NCI-H1092 (cell line): Measurements from ENCODE around the gene MVP.
"Not testable (repeated sequence)": the region's sequence is repeated elsewhere in the genome, so short reads cannot be mapped to it uniquely, and the experiment has no call there.

ENCODE experiments used
- DNase-seq: peaks from one replicate; lab custom pipeline; 2025; lab: John Stamatoyannopoulos, UW

MVP gene

GRCh38 chr16:29843931-29844330 lies 23.7 kb downstream of the MVP start:
- DNase-seq, result no peak

GRCh38 chr16:29844575-29845331 lies 24.5 kb downstream of the MVP start:
- no peak for DNase-seq

- DNase-seq, result no peak
Observed at GRCh38 chr16:29845656-29846055, 25.4 kb downstream of the MVP start.

- DNase-seq, result peak; percentile 58
Observed at GRCh38 chr16:29848420-29849297, 28.4 kb downstream of the MVP start.

- no peak for DNase-seq
Observed at GRCh38 chr16:29849505-29849904, 29.2 kb downstream of the MVP start.

- no peak for DNase-seq
Observed at GRCh38 chr16:29850998-29851397, 30.7 kb downstream of the MVP start.

- DNase-seq, result no peak
Observed at GRCh38 chr16:29852654-29853053, 32.4 kb downstream of the MVP start.

- DNase-seq, result no peak
Observed at GRCh38 chr16:29854520-29855100, 34.3 kb downstream of the MVP start.

- DNase-seq, result no peak
Observed at GRCh38 chr16:29857133-29857760, 37.0 kb downstream of the MVP start.

GRCh38 chr16:29858149-29858849 lies 38.0 kb downstream of the MVP start:
- DNase-seq, result no peak

- DNase-seq, result no peak
Observed at GRCh38 chr16:29858974-29859373, 38.7 kb downstream of the MVP start.

GRCh38 chr16:29860218-29860617 lies 40.0 kb downstream of the MVP start:
- DNase-seq, result no peak

- no peak for DNase-seq
Observed at GRCh38 chr16:29862383-29862883, 42.2 kb downstream of the MVP start.

- peak; percentile 96 for DNase-seq
Observed at GRCh38 chr16:29862884-29863668, 42.8 kb downstream of the MVP start, which contains the start of gene CDIPT. Gene CDIPT (minus strand): TSS chr16:29863226. CDS start chr16:29862857, 369 bp downstream.

GRCh38 chr16:29863669-29863984 lies 43.4 kb downstream of the MVP start:
- no peak for DNase-seq

GRCh38 chr16:29864205-29864604 lies 43.9 kb downstream of the MVP start:
- DNase-seq, result no peak

- no peak for DNase-seq
Observed at GRCh38 chr16:29868396-29869009, 48.2 kb downstream of the MVP start.

GRCh38 chr16:29869067-29869466 lies 48.8 kb downstream of the MVP start:
- DNase-seq, result not testable (repeated sequence)

- no peak for DNase-seq
Observed at GRCh38 chr16:29871822-29872546, 51.7 kb downstream of the MVP start.

- no peak for DNase-seq
Observed at GRCh38 chr16:29873319-29873718, 53.1 kb downstream of the MVP start.
